HEK293 (cell line): Measurements from ENCODE around the gene TEX14.

Source experiments
- CTCF ChIA-PET: fragments of 350-600 bp; formaldehyde crosslinking; extraction: SDS; loops from one replicate; lab custom pipeline; 2021; ENCODE audit warnings: antibody characterized with exemption; lab: Yijun Ruan, JAX
- POLR2A ChIA-PET: fragments of 300-600 bp; formaldehyde crosslinking; extraction: SDS; loops from one replicate; lab custom pipeline; 2020; ENCODE audit warnings: antibody characterized with exemption, inconsistent platforms; lab: Yijun Ruan, JAX
- H3K27ac ChIP-seq: fragments of 200-500 bp; sonication (Bioruptor generic); 2 replicates; pipeline ENCODE4 v1.5.1; 2014; ENCODE audit warnings: low read depth, low read length, control low read depth, inconsistent platforms; ENCODE audit errors: extremely low read depth
- H3K36me3 ChIP-seq, 2 experiments: fragments of 200-500 bp in 1 of 2; sonication (Bioruptor generic) in 1 of 2; 1 replicate in 1 of 2; 2 replicates in 1 of 2; pipeline ENCODE4 v1.5.1; 2014 to 2017; ENCODE audit warnings: inconsistent platforms in 2 of 2, low read length in 2 of 2; ENCODE audit not compliant: control insufficient read depth in 2 of 2, insufficient read depth in 1 of 2
- H3K4me1 ChIP-seq: fragments of 200-500 bp; sonication (Bioruptor generic); 2 replicates; pipeline ENCODE4 v1.5.1; 2014; ENCODE audit warnings: mild to moderate bottlenecking, low read length, inconsistent platforms; ENCODE audit not compliant: control insufficient read depth, insufficient read depth
- H3K4me3 ChIP-seq: 2 replicates; pipeline ENCODE4 v1.5.1; 2011; ENCODE audit warnings: low read depth, mild to moderate bottlenecking, control low read depth, low read length, moderate library complexity
- H3K9me3 ChIP-seq: fragments of 200-500 bp; sonication (Bioruptor generic); 2 replicates; pipeline ENCODE4 v1.5.1; 2014; ENCODE audit warnings: low read depth, low read length, inconsistent platforms; ENCODE audit not compliant: control insufficient read depth, insufficient read depth
- MYNN ChIP-seq: fragments of 450-650 bp; formaldehyde crosslinking; IDR thresholded peaks from 2 replicates; pipeline ENCODE4 v1.5.1; 2016; ENCODE audit warnings: missing biosample characterization, missing genetic modification characterization, borderline replicate concordance
- YY1 ChIP-seq: fragments of 450-650 bp; formaldehyde crosslinking; IDR thresholded peaks from 2 replicates; pipeline ENCODE4 v1.5.1; 2018; ENCODE audit warnings: missing biosample characterization, missing genetic modification characterization
- ZEB2 ChIP-seq: fragments of 450-650 bp; formaldehyde crosslinking; IDR thresholded peaks from 2 replicates; pipeline ENCODE4 v1.5.1; 2016; ENCODE audit warnings: missing biosample characterization, missing genetic modification characterization
- ZIC2 ChIP-seq: fragments of 450-650 bp; formaldehyde crosslinking; IDR thresholded peaks from 2 replicates; pipeline ENCODE4 v1.5.1; 2016; ENCODE audit warnings: missing biosample characterization, missing genetic modification characterization
- ZNF133 ChIP-seq: fragments of 450-650 bp; formaldehyde crosslinking; IDR thresholded peaks from 2 replicates; pipeline ENCODE4 v1.5.1; 2016; ENCODE audit warnings: missing biosample characterization, missing genetic modification characterization
- ZNF211 ChIP-seq: fragments of 450-650 bp; formaldehyde crosslinking; IDR thresholded peaks from 2 replicates; pipeline ENCODE4 v1.5.1; 2016; ENCODE audit warnings: low read depth, missing biosample characterization, missing genetic modification characterization
- ZNF404 ChIP-seq: fragments of 450-650 bp; formaldehyde crosslinking; IDR thresholded peaks from 2 replicates; pipeline ENCODE4 v1.5.1; 2017; ENCODE audit warnings: missing biosample characterization, missing genetic modification characterization
- ZNF416 ChIP-seq: fragments of 450-650 bp; formaldehyde crosslinking; IDR thresholded peaks from 2 replicates; pipeline ENCODE4 v1.5.1; 2016; ENCODE audit warnings: missing biosample characterization, missing genetic modification characterization
- ZNF600 ChIP-seq: fragments of 450-650 bp; formaldehyde crosslinking; IDR thresholded peaks from 2 replicates; pipeline ENCODE4 v1.5.1; 2016; ENCODE audit warnings: missing biosample characterization, missing genetic modification characterization
- ZNF610 ChIP-seq: fragments of 450-650 bp; formaldehyde crosslinking; IDR thresholded peaks from 2 replicates; pipeline ENCODE4 v1.5.1; 2016; ENCODE audit warnings: missing biosample characterization, missing genetic modification characterization, borderline replicate concordance
- ZNF776 ChIP-seq: fragments of 450-650 bp; formaldehyde crosslinking; IDR thresholded peaks from 2 replicates; pipeline ENCODE4 v1.5.0; 2017; ENCODE audit warnings: missing biosample characterization, missing genetic modification characterization, borderline replicate concordance
- TF ChIP-seq, protein P1 (sequence below): fragments of 450-650 bp; formaldehyde crosslinking; IDR thresholded peaks from 2 replicates; pipeline ENCODE4 v1.5.1; 2017; ENCODE audit warnings: missing biosample characterization, missing genetic modification characterization
- TF ChIP-seq, protein P2 (sequence below): fragments of 450-650 bp; formaldehyde crosslinking; IDR thresholded peaks from 2 replicates; pipeline ENCODE4 v1.5.1; 2016; ENCODE audit warnings: missing biosample characterization, missing genetic modification characterization, borderline replicate concordance
- TF ChIP-seq, protein P3 (sequence below): IDR thresholded peaks from 2 replicates; pipeline ENCODE4 v1.6.1; 2011; ENCODE audit warnings: mild to moderate bottlenecking, low read depth, low read length, borderline replicate concordance
- TF ChIP-seq, protein P4 (sequence below): fragments of 450-650 bp; formaldehyde crosslinking; IDR thresholded peaks from 2 replicates; pipeline ENCODE4 v1.5.1; 2016; ENCODE audit warnings: missing biosample characterization, missing genetic modification characterization
- TF ChIP-seq, protein P5 (sequence below): fragments of 450-650 bp; formaldehyde crosslinking; optimal IDR thresholded peaks from 2 replicates; pipeline ENCODE3; 2016; ENCODE audit warnings: missing biosample characterization, mild to moderate bottlenecking, missing genetic modification characterization

Gene TEX14

DNA sequence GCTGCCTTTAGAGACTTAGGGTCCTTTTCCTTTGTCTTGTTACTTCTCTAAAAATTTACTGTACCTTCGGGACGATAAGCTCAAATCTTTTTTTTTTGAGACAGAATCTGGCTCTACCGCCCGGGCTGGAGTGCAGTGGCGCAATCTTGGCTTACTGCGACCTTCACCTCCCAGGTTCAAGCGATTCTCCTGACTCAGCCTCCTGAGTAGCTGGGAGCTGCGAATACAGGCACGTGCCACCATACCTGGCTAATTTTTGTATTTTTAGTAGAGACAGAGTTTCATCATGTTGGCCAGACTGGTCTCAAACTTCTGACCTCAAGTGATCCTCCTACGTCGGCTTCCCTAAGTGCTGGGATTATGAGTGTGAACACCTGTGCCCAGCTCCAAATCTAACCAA lies 7.9 kb upstream of the TEX14 start (continued):
- TF ChIP-seq, protein P1, sequence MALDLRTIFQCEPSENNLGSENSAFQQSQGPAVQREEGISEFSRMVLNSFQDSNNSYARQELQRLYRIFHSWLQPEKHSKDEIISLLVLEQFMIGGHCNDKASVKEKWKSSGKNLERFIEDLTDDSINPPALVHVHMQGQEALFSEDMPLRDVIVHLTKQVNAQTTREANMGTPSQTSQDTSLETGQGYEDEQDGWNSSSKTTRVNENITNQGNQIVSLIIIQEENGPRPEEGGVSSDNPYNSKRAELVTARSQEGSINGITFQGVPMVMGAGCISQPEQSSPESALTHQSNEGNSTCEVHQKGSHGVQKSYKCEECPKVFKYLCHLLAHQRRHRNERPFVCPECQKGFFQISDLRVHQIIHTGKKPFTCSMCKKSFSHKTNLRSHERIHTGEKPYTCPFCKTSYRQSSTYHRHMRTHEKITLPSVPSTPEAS (tag by site-specific recombination) = no peak
- TF ChIP-seq ZNF776 (no peak), ZNF133 (tag by site-specific recombination) (no peak), MYNN (tag by site-specific recombination) (no peak), ZNF211 (tag by site-specific recombination) (no peak)
- TF ChIP-seq, protein P2, sequence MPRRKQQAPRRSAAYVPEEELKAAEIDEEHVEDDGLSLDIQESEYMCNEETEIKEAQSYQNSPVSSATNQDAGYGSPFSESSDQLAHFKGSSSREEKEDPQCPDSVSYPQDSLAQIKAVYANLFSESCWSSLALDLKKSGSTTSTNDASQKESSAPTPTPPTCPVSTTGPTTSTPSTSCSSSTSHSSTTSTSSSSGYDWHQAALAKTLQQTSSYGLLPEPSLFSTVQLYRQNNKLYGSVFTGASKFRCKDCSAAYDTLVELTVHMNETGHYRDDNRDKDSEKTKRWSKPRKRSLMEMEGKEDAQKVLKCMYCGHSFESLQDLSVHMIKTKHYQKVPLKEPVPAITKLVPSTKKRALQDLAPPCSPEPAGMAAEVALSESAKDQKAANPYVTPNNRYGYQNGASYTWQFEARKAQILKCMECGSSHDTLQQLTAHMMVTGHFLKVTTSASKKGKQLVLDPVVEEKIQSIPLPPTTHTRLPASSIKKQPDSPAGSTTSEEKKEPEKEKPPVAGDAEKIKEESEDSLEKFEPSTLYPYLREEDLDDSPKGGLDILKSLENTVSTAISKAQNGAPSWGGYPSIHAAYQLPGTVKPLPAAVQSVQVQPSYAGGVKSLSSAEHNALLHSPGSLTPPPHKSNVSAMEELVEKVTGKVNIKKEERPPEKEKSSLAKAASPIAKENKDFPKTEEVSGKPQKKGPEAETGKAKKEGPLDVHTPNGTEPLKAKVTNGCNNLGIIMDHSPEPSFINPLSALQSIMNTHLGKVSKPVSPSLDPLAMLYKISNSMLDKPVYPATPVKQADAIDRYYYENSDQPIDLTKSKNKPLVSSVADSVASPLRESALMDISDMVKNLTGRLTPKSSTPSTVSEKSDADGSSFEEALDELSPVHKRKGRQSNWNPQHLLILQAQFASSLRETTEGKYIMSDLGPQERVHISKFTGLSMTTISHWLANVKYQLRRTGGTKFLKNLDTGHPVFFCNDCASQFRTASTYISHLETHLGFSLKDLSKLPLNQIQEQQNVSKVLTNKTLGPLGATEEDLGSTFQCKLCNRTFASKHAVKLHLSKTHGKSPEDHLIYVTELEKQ (tag by site-specific recombination) = no peak
- TF ChIP-seq, protein P3, sequence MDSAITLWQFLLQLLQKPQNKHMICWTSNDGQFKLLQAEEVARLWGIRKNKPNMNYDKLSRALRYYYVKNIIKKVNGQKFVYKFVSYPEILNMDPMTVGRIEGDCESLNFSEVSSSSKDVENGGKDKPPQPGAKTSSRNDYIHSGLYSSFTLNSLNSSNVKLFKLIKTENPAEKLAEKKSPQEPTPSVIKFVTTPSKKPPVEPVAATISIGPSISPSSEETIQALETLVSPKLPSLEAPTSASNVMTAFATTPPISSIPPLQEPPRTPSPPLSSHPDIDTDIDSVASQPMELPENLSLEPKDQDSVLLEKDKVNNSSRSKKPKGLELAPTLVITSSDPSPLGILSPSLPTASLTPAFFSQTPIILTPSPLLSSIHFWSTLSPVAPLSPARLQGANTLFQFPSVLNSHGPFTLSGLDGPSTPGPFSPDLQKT = no peak

DNA sequence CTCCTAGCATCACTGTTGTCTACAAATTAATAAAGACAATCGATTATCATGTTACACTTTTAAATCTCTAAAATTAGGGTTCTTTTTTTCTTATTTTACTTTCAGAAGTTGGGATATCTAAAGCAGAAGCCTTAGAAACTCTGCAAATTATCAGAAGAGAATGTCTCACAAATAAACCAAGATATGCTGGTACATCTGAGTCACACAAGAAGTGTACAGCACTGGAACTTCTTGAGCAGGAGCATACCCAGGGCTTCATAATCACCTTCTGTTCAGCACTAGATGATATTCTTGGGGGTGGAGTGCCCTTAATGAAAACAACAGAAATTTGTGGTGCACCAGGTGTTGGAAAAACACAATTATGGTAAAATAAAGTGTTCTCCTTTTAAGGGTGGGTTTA lies 3.0 kb upstream of the TEX14 start:
- Histone ChIP-seq H3K4me3 (peak overlapping the region; percentile 6; the same call in 1 of the 2 replicates), H3K4me1 (peaks cover 16% of the 10 kb centered on the region), H3K36me3 (peaks cover 27 to 39% of the 10 kb centered on the region in 2 experiments), H3K27ac (no peak overlapping the region), H3K9me3 (no peaks in the 10 kb centered on the region)
- CTCF ChIA-PET = interaction anchor here (0.6 kb wide), 1 partner anchor 64 kb away, joined by 3 read pairs; no protein-coding TSS in a partner anchor
- POLR2A ChIA-PET = interaction anchor here (1.0 kb wide), 2 partner anchors 63 to 359 kb away, joined by 3 to 4 read pairs; no protein-coding TSS in a partner anchor
- TF ChIP-seq ZNF416 (tag by site-specific recombination) = no peak
- no peak for TF ChIP-seq ZNF610 (tag by site-specific recombination)
- TF ChIP-seq, all 188 proteins: peak for 0

DNA sequence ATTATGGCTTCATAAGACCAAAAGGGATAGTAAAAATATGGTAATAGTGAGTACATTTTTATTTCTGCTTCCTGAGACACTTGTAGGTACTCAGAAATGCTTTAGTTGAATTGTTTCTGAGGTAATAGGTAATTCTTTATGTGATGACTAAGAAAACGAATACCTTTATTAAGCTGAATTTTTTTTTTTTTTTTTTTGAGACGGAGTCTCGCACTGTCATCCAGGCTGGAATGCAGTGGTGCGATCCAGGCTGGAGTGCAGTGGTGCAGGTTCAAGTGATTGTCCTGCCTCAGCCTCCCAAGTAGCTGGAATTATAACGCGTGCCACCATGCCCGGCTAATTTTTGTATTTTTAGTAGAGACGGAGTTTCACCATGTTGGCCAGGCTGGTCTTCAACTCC lies 2.5 kb upstream of the TEX14 start:
- ChIA-PET CTCF (interaction anchor here (0.6 to 0.9 kb wide), 2 partner anchors 63 to 310 kb away, joined by 3 read pairs; no protein-coding TSS in a partner anchor), POLR2A (interaction anchor here (5.0 kb wide), 1 partner anchor 63 kb away, joined by 49 read pairs; no protein-coding TSS in a partner anchor)
- Histone ChIP-seq H3K4me3 (peak overlapping the region; percentile 74), H3K36me3 (peaks cover 22 to 33% of the 10 kb centered on the region in 2 experiments), H3K9me3 (no peaks in the 10 kb centered on the region), H3K4me1 (peaks cover 16% of the 10 kb centered on the region), H3K27ac (no peak overlapping the region)
- TF ChIP-seq ZIC2 (tag by site-specific recombination) (no peak), ZNF600 (tag by site-specific recombination) (peak; percentile 48; the same call in 1 of the 2 replicates), ZNF404 (tag by site-specific recombination) (no peak), YY1 (no peak), ZEB2 (tag by site-specific recombination) (no peak)
- TF ChIP-seq, protein P4, sequence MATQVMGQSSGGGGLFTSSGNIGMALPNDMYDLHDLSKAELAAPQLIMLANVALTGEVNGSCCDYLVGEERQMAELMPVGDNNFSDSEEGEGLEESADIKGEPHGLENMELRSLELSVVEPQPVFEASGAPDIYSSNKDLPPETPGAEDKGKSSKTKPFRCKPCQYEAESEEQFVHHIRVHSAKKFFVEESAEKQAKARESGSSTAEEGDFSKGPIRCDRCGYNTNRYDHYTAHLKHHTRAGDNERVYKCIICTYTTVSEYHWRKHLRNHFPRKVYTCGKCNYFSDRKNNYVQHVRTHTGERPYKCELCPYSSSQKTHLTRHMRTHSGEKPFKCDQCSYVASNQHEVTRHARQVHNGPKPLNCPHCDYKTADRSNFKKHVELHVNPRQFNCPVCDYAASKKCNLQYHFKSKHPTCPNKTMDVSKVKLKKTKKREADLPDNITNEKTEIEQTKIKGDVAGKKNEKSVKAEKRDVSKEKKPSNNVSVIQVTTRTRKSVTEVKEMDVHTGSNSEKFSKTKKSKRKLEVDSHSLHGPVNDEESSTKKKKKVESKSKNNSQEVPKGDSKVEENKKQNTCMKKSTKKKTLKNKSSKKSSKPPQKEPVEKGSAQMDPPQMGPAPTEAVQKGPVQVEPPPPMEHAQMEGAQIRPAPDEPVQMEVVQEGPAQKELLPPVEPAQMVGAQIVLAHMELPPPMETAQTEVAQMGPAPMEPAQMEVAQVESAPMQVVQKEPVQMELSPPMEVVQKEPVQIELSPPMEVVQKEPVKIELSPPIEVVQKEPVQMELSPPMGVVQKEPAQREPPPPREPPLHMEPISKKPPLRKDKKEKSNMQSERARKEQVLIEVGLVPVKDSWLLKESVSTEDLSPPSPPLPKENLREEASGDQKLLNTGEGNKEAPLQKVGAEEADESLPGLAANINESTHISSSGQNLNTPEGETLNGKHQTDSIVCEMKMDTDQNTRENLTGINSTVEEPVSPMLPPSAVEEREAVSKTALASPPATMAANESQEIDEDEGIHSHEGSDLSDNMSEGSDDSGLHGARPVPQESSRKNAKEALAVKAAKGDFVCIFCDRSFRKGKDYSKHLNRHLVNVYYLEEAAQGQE (tag by site-specific recombination) = 0 out of 2 replicates have a peak, but pooled peaks have one; percentile 4
- TF ChIP-seq, protein P2 (tag by site-specific recombination) = no peak
- TF ChIP-seq, protein P5, sequence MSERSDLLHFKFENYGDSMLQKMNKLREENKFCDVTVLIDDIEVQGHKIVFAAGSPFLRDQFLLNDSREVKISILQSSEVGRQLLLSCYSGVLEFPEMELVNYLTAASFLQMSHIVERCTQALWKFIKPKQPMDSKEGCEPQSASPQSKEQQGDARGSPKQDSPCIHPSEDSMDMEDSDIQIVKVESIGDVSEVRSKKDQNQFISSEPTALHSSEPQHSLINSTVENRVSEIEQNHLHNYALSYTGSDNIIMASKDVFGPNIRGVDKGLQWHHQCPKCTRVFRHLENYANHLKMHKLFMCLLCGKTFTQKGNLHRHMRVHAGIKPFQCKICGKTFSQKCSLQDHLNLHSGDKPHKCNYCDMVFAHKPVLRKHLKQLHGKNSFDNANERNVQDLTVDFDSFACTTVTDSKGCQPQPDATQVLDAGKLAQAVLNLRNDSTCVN (tag by site-specific recombination) = no peak
